Measurements from ENCODE around the gene SRGAP3.

Gene SRGAP3

GRCh38 chr3:9204253-9204992, 45.0 kb downstream of the SRGAP3 start:
- H3K4me1 ChIP-seq (ENCODE audit: control insufficient read depth, insufficient read depth, low read length), result no peaks in the 10 kb centered on the region
- H3K9ac ChIP-seq (ENCODE audit: low read length), result no peak overlapping the region
- no peak overlapping the region for H3K27ac ChIP-seq (ENCODE audit: low read depth, low read length)
- no peaks in the 10 kb centered on the region for H3K36me3 ChIP-seq (ENCODE audit: control insufficient read depth, insufficient read depth, low read length)
- H3K27me3 ChIP-seq (ENCODE audit: control insufficient read depth, insufficient read depth, low read length), result no peaks in the 10 kb centered on the region
- H3K4me3 ChIP-seq (ENCODE audit: low read length), result no peak overlapping the region

GRCh38 chr3:9203317-9203716, 46.1 kb downstream of the SRGAP3 start:
- Histone ChIP-seq H3K4me3 (ENCODE audit: low read length) (no peak overlapping the region), H3K9ac (ENCODE audit: low read length) (no peak overlapping the region), H3K27me3 (ENCODE audit: control insufficient read depth, insufficient read depth, low read length) (no peaks in the 10 kb centered on the region), H3K36me3 (ENCODE audit: control insufficient read depth, insufficient read depth, low read length) (no peaks in the 10 kb centered on the region), H3K4me1 (ENCODE audit: control insufficient read depth, insufficient read depth, low read length) (no peaks in the 10 kb centered on the region), H3K27ac (ENCODE audit: low read depth, low read length) (no peak overlapping the region)

DNA sequence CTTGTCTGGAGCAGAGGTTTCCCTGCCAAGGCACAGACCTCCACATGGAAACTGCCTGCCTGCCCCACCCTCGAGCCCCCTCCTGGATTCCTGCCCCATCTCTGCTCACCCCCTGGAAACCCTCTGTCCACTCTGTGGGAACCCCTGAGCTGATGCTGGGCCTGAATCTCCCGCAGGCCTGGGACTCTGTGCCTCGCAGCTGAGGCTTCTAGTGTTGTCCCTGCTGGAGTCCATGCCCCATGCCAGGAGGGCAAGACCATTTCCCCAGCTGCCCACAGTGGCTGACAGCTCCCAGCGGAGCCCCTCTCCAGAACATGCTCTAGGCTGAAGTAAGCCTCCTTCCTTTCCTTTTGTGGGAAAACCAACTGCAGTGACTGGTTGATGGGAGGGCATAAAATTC, 46.9 kb downstream of the SRGAP3 start:
- Histone ChIP-seq H3K4me1 (ENCODE audit: control insufficient read depth, insufficient read depth, low read length) (no peaks in the 10 kb centered on the region), H3K36me3 (ENCODE audit: control insufficient read depth, insufficient read depth, low read length) (no peaks in the 10 kb centered on the region), H3K9ac (ENCODE audit: low read length) (no peak overlapping the region), H3K4me3 (ENCODE audit: low read length) (no peak overlapping the region), H3K27ac (ENCODE audit: low read depth, low read length) (no peak overlapping the region), H3K27me3 (ENCODE audit: control insufficient read depth, insufficient read depth, low read length) (no peaks in the 10 kb centered on the region)

- Histone ChIP-seq H3K36me3 (ENCODE audit: control insufficient read depth, insufficient read depth, low read length) (no peaks in the 10 kb centered on the region), H3K27me3 (ENCODE audit: control insufficient read depth, insufficient read depth, low read length) (no peaks in the 10 kb centered on the region), H3K9ac (ENCODE audit: low read length) (no peak overlapping the region), H3K27ac (ENCODE audit: low read depth, low read length) (no peak overlapping the region), H3K4me3 (ENCODE audit: low read length) (no peak overlapping the region), H3K4me1 (ENCODE audit: control insufficient read depth, insufficient read depth, low read length) (no peaks in the 10 kb centered on the region)
These were observed 47.5 kb downstream of the SRGAP3 start for GRCh38 chr3:9201955-9202354.

GRCh38 chr3:9201266-9201665, 48.2 kb downstream of the SRGAP3 start:
- Histone ChIP-seq H3K27ac (ENCODE audit: low read depth, low read length) (no peak overlapping the region), H3K9ac (ENCODE audit: low read length) (no peak overlapping the region), H3K4me3 (ENCODE audit: low read length) (no peak overlapping the region), H3K27me3 (ENCODE audit: control insufficient read depth, insufficient read depth, low read length) (no peaks in the 10 kb centered on the region), H3K36me3 (ENCODE audit: control insufficient read depth, insufficient read depth, low read length) (no peaks in the 10 kb centered on the region), H3K4me1 (ENCODE audit: control insufficient read depth, insufficient read depth, low read length) (no peaks in the 10 kb centered on the region)

GRCh38 chr3:9199775-9200174, 49.7 kb downstream of the SRGAP3 start:
- Histone ChIP-seq H3K9ac (ENCODE audit: low read length) (no peak overlapping the region), H3K27me3 (ENCODE audit: control insufficient read depth, insufficient read depth, low read length) (no peaks in the 10 kb centered on the region), H3K27ac (ENCODE audit: low read depth, low read length) (no peak overlapping the region), H3K4me1 (ENCODE audit: control insufficient read depth, insufficient read depth, low read length) (no peaks in the 10 kb centered on the region), H3K4me3 (ENCODE audit: low read length) (no peak overlapping the region), H3K36me3 (ENCODE audit: control insufficient read depth, insufficient read depth, low read length) (no peaks in the 10 kb centered on the region)

DNA sequence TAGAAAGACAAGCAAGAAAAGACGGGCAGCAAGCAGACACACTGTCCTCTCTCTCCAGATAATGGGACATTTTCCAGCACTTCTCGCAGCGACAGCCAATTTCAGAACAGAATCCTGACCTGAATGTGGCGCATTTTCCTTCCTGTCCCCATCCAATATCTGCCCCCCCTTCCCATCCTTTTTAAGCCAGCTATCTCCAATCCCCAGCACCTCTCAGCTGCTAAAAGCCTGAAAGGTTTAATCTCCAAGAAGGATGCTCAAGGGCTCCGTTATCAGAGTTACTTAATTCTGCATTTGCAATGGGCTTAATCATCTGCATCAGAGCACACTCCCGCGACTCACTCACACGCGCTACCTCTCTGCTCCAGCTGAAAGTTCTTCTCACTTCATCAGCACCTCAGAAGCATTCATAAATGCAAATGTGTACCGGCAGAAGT, 50.5 kb downstream of the SRGAP3 start:
- no peak overlapping the region for H3K27ac ChIP-seq (ENCODE audit: low read depth, low read length)
- H3K4me3 ChIP-seq (ENCODE audit: low read length), result no peak overlapping the region
- no peaks in the 10 kb centered on the region for H3K36me3 ChIP-seq (ENCODE audit: control insufficient read depth, insufficient read depth, low read length)
- H3K4me1 ChIP-seq (ENCODE audit: control insufficient read depth, insufficient read depth, low read length), result no peaks in the 10 kb centered on the region
- no peak overlapping the region for H3K9ac ChIP-seq (ENCODE audit: low read length)
- H3K27me3 ChIP-seq (ENCODE audit: control insufficient read depth, insufficient read depth, low read length), result no peaks in the 10 kb centered on the region

DNA sequence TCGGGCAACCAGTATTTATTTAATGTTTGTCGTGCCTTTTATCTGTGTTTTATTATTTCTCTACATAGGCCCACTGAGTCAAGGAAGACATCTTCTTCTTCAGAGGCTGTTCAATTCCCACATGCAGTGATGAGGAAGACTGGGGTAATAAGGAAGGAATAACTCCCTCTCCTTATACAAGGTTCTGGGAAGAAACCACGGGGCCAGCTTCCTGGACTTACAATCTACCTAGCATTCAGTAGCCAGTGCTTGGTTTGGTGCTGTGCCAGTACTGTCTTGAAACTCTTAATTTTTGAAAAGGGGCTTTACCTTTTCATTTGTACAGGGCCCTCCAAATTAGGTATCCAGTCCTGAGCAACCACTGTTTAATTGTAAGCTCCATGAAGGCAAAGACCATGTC, 51.2 kb downstream of the SRGAP3 start:
- H3K4me3 ChIP-seq (ENCODE audit: low read length), result no peak overlapping the region
- H3K27ac ChIP-seq (ENCODE audit: low read depth, low read length), result no peak overlapping the region

DNA sequence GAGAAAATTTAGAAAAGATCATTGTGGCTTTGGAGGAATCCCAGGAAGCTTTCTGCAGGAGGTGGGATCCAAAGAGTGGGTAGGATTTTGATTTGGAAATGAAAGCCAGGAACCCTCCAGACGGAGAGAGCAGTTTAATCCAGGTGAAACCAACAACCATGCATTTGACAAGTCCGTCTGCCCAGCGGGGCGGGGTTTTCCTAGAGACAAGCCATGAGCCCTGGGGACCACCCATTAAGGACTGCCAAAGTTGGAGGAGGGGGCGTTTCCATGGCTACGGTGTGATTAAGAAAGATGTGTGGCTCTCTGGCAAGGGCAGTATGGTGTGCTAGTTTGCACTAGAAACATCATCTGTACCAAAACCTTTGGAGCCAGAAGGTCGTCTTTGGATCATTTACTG, 53.4 kb downstream of the SRGAP3 start:
- Histone ChIP-seq H3K36me3 (ENCODE audit: control insufficient read depth, insufficient read depth, low read length) (no peaks in the 10 kb centered on the region), H3K4me1 (ENCODE audit: control insufficient read depth, insufficient read depth, low read length) (no peaks in the 10 kb centered on the region), H3K27me3 (ENCODE audit: control insufficient read depth, insufficient read depth, low read length) (no peaks in the 10 kb centered on the region), H3K9ac (ENCODE audit: low read length) (no peak overlapping the region), H3K27ac (ENCODE audit: low read depth, low read length) (no peak overlapping the region), H3K4me3 (ENCODE audit: low read length) (no peak overlapping the region)

More for the DNA sequence above, 51.2 kb downstream of the SRGAP3 start:
- H3K4me1 ChIP-seq (ENCODE audit: control insufficient read depth, insufficient read depth, low read length), result no peaks in the 10 kb centered on the region
- H3K27me3 ChIP-seq (ENCODE audit: control insufficient read depth, insufficient read depth, low read length), result no peaks in the 10 kb centered on the region
- H3K9ac ChIP-seq (ENCODE audit: low read length), result no peak overlapping the region
- no peaks in the 10 kb centered on the region for H3K36me3 ChIP-seq (ENCODE audit: control insufficient read depth, insufficient read depth, low read length)

DNA sequence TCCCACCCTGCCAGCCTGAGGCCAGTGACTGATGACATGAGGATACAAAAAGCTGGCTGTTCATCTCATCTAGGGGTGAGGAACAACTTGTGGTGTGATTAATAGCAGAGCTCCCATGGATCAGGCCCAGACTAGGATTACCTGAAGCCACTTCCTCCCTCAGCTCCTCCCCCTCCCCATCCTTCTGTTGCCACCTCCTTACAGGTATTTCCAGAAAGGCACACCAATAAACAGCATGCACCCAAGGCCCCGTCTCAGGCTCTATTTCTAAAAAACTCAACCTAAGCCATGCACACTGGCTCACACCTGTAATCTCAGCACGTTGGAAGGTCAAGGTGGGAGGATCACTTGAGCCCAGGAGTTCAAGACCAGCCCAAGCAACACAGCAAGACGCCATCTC, 54.1 kb downstream of the SRGAP3 start:
- Histone ChIP-seq H3K4me3 (ENCODE audit: low read length) (no peak overlapping the region), H3K27me3 (ENCODE audit: control insufficient read depth, insufficient read depth, low read length) (no peaks in the 10 kb centered on the region), H3K4me1 (ENCODE audit: control insufficient read depth, insufficient read depth, low read length) (no peaks in the 10 kb centered on the region)

GRCh38 chr3:9194509-9195184, 54.8 kb downstream of the SRGAP3 start:
- H3K9ac ChIP-seq (ENCODE audit: low read length), result no peak overlapping the region
- no peak overlapping the region for H3K4me3 ChIP-seq (ENCODE audit: low read length)
- H3K4me1 ChIP-seq (ENCODE audit: control insufficient read depth, insufficient read depth, low read length), result no peaks in the 10 kb centered on the region
- H3K27ac ChIP-seq (ENCODE audit: low read depth, low read length), result no peak overlapping the region
- no peaks in the 10 kb centered on the region for H3K27me3 ChIP-seq (ENCODE audit: control insufficient read depth, insufficient read depth, low read length)
- H3K36me3 ChIP-seq (ENCODE audit: control insufficient read depth, insufficient read depth, low read length), result no peaks in the 10 kb centered on the region

More for the DNA sequence above, 54.1 kb downstream of the SRGAP3 start:
- Histone ChIP-seq H3K9ac (ENCODE audit: low read length) (no peak overlapping the region), H3K27ac (ENCODE audit: low read depth, low read length) (no peak overlapping the region), H3K36me3 (ENCODE audit: control insufficient read depth, insufficient read depth, low read length) (no peaks in the 10 kb centered on the region)

GRCh38 chr3:9193633-9194195, 55.7 kb downstream of the SRGAP3 start:
- no peaks in the 10 kb centered on the region for H3K36me3 ChIP-seq (ENCODE audit: control insufficient read depth, insufficient read depth, low read length)
- H3K4me3 ChIP-seq (ENCODE audit: low read length), result no peak overlapping the region
- no peak overlapping the region for H3K9ac ChIP-seq (ENCODE audit: low read length)
- no peaks in the 10 kb centered on the region for H3K27me3 ChIP-seq (ENCODE audit: control insufficient read depth, insufficient read depth, low read length)
- H3K4me1 ChIP-seq (ENCODE audit: control insufficient read depth, insufficient read depth, low read length), result no peaks in the 10 kb centered on the region
- H3K27ac ChIP-seq (ENCODE audit: low read depth, low read length), result no peak overlapping the region
